Body of pancreas (tissue), 4 donors: ENCODE data around the gene INF2.

Experiments
- POLR2A ChIP-seq, 3 donors: fragments of 450-650 bp; IDR thresholded peaks; one replicate each; pipeline ENCODE4 v1.6.1; 2016; ENCODE audit warnings: antibody characterized with exemption in 3 of 3, mild to moderate bottlenecking in 2 of 3
- TF ChIP-seq, protein P1 (sequence below), 7 experiments: fragments of 450-650 bp in 4 of 7; fragments of 200-600 bp in 3 of 7; sonication (generic) in 3 of 7; IDR thresholded peaks; one replicate each; pipeline ENCODE4 v1.5.1; 2016 to 2019; ENCODE audit warnings: antibody characterized with exemption in 7 of 7

DNA sequence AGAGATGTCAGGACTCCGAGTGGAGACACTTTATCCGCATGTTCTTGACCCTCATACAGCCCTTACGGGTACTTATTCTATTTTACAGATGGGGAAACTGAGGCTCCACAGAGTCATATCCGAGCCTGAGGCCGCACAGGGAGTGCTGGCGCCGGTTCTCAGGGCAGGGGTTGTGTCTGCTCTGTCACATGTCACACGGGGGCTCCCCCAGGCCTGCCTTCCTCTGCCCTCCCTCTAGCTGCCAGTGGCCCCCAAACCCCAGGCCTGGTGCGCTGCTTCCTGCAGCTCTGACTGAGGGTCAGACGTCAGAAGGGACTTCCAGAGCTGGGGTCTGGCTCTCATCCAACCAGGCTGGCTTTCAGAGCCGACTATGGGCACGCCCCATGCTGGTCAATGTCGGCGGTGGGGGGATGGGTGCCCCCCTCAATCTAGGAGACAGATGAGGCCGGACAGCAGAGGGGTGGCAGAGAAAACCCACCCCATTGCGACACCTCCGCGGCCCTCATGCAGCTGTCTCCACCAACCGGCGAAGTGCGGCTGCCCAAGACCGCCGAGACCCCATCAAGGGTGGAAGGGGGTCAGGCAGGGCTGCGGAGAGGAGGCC lies 811 bp upstream of the INF2 start:
- TF ChIP-seq, protein P1, sequence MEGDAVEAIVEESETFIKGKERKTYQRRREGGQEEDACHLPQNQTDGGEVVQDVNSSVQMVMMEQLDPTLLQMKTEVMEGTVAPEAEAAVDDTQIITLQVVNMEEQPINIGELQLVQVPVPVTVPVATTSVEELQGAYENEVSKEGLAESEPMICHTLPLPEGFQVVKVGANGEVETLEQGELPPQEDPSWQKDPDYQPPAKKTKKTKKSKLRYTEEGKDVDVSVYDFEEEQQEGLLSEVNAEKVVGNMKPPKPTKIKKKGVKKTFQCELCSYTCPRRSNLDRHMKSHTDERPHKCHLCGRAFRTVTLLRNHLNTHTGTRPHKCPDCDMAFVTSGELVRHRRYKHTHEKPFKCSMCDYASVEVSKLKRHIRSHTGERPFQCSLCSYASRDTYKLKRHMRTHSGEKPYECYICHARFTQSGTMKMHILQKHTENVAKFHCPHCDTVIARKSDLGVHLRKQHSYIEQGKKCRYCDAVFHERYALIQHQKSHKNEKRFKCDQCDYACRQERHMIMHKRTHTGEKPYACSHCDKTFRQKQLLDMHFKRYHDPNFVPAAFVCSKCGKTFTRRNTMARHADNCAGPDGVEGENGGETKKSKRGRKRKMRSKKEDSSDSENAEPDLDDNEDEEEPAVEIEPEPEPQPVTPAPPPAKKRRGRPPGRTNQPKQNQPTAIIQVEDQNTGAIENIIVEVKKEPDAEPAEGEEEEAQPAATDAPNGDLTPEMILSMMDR (IDR thresholded peaks at IDR 0.05) = no peak
- peak in 1 of 3 donors; percentile 17 for TF ChIP-seq POLR2A (IDR thresholded peaks at IDR 0.05)
